PC-9 (cell line): ENCODE data around the gene UBTD1. TPM values are rescaled to one million over a fixed set of nuclear protein-coding genes. Genes with fewer than 3 reads are reported as not detected.
"Not testable (repeated sequence)": the region's sequence is repeated elsewhere in the genome, so short reads cannot be mapped to it uniquely, and the experiment has no call there.

ENCODE experiments used
- BruUV-seq: library from RNA; stranded (reverse); fragments of 400-500 nt; replicated peaks from 2 replicates; lab custom pipeline; 2021; lab: Mats Ljungman, UMichigan
- CTCF ChIA-PET: fragments of 300-600 bp; sonication (Branson Sonifier 250); formaldehyde crosslinking; loops from one replicate; lab custom pipeline; 2022; ENCODE audit warnings: antibody characterized with exemption; lab: Charles Lee
- POLR2A ChIA-PET: fragments of 300-600 bp; sonication (Branson Sonifier 250); formaldehyde crosslinking; loops from one replicate; lab custom pipeline; 2022; ENCODE audit warnings: antibody characterized with exemption; ENCODE audit not compliant: unreplicated experiment; lab: Charles Lee
- DNase-seq, 2 experiments: peaks; one replicate each; pipeline versions ENCODE4 v3.0.0 to v3.0.0-alpha.2; 2015 to 2022; ENCODE audit warnings: mixed read lengths in 1 of 2
- H2AFZ ChIP-seq: fragments of 200-600 bp; sonication (generic); 2 replicates; pipeline ENCODE4 v1.8.1; 2017; ENCODE audit warnings: antibody characterized with exemption
- H3F3A ChIP-seq: fragments of 200-600 bp; sonication (generic); 2 replicates; pipeline ENCODE4 v1.8.1; 2017; ENCODE audit warnings: antibody characterized with exemption, mild to moderate bottlenecking, low read depth; ENCODE audit not compliant: insufficient read depth
- H3K27ac ChIP-seq: fragments of 200-600 bp; sonication (generic); 2 replicates; pipeline ENCODE4 v1.6.1; 2016; ENCODE audit warnings: mixed run types
- H3K27me3 ChIP-seq: fragments of 200-600 bp; sonication (generic); 2 replicates; pipeline ENCODE4 v1.6.1; 2016; ENCODE audit warnings: low read depth, mixed run types; ENCODE audit not compliant: insufficient read depth
- H3K36me3 ChIP-seq: fragments of 200-600 bp; sonication (generic); 2 replicates; pipeline ENCODE4 v1.6.1; 2016; ENCODE audit warnings: low read depth, mixed run types
- H3K4me1 ChIP-seq: fragments of 200-600 bp; sonication (generic); replicated peaks from 2 replicates; pipeline ENCODE4 v1.6.1; 2016; ENCODE audit warnings: mixed run types; ENCODE audit not compliant: insufficient read depth
- H3K4me2 ChIP-seq: fragments of 200-600 bp; sonication (generic); 2 replicates; pipeline ENCODE4 v1.6.1; 2017; ENCODE audit warnings: mixed run types
- H3K4me3 ChIP-seq: fragments of 200-600 bp; sonication (generic); 2 replicates; pipeline ENCODE4 v1.6.1; 2016; ENCODE audit warnings: mixed run types
- H3K79me2 ChIP-seq: fragments of 200-600 bp; sonication (generic); 2 replicates; pipeline ENCODE4 v1.6.1; 2017; ENCODE audit warnings: low read depth, mixed run types
- H3K9me2 ChIP-seq: fragments of 200-600 bp; sonication (generic); 2 replicates; pipeline ENCODE4 v1.8.1; 2017; ENCODE audit warnings: mild to moderate bottlenecking; ENCODE audit not compliant: insufficient read depth
- H3K9me3 ChIP-seq: fragments of 200-600 bp; sonication (generic); 2 replicates; pipeline ENCODE4 v1.8.1; 2016; ENCODE audit warnings: low read depth; ENCODE audit not compliant: insufficient read depth
- H4K20me1 ChIP-seq: fragments of 200-600 bp; sonication (generic); 2 replicates; pipeline ENCODE4 v1.8.1; 2017; ENCODE audit not compliant: insufficient read depth
- EZH2 ChIP-seq: fragments of 200-600 bp; sonication (generic); IDR thresholded peaks from 2 replicates; pipeline ENCODE4 v1.8.0; 2017; ENCODE audit warnings: antibody characterized with exemption, low read depth
- intact Hi-C: fragments of 100-400 bp; cut with micrococcal nuclease; formaldehyde crosslinking; loops from one replicate; pipeline ENCODE4 v1.10.0; 2022; ENCODE audit not compliant: unreplicated experiment
- total RNA-seq: library from RNA; stranded (reverse); gene quantifications from 2 replicates; pipeline ENCODE4 v1.2.3, GENCODE V29; 2021
- TF ChIP-seq, protein P1 (sequence below): fragments of 200-600 bp; sonication (generic); conservative IDR thresholded peaks from 2 replicates; pipeline ENCODE4 v1.6.1; 2017; ENCODE audit warnings: mixed run types, antibody characterized with exemption, mild to moderate bottlenecking, moderate library complexity

The UBTD1 gene
- total RNA-seq, 1 experiment from 2014 or later: 17.1 TPM

DNA sequence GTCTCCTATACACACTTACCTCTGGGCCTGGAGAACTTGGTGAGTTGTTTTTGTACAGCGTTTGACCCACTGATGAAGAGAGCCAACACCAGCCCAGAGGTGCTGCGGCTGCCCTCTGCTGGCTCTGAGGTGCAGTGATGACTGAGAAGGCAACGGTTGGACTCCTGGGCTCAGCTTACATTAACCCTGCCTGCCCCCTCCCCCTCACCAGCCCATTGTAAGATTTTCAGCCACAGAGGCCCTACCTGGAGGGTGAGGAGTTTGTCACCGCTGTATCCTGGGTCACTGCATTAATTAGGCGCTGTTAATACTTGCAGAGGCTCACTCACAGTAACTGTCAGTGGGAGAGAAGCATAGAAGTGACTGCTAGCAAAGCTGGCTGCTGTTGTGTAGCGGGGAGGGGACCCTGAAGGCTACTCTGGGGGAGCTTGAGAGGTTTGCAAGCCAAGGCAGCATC is 54.9 kb downstream of the UBTD1 start:
- Histone ChIP-seq H3K79me2 (no peaks in the 10 kb centered on the region), H3K4me3 (no peak overlapping the region), H3K9me3 (no peaks in the 10 kb centered on the region), H3K9me2 (no peaks in the 10 kb centered on the region), H4K20me1 (no peaks in the 10 kb centered on the region), H3K4me2 (no peak overlapping the region), H3F3A (no peaks in the 10 kb centered on the region), H2AFZ (no peak overlapping the region), H3K27ac (no peak overlapping the region), H3K4me1 (no peaks in the 10 kb centered on the region), H3K36me3 (no peaks in the 10 kb centered on the region), H3K27me3 (no peaks in the 10 kb centered on the region)
- peak in 1 of 2 experiments; percentile 42 for DNase-seq
- intact Hi-C loops: loop anchor here (1.0 to 10.0 kb wide), 2 partner anchors 61 to 90 kb away; no protein-coding TSS in a partner anchor
- ChIA-PET POLR2A (interaction anchor here (0.6 kb wide), 1 partner anchor 21 kb away, joined by 5 read pairs; no protein-coding TSS in a partner anchor), CTCF (interaction anchor here (0.7 to 1.3 kb wide), 3 partner anchors 11 to 43 kb away, joined by 3 read pairs; no protein-coding TSS in a partner anchor)
- TF ChIP-seq, protein P1, sequence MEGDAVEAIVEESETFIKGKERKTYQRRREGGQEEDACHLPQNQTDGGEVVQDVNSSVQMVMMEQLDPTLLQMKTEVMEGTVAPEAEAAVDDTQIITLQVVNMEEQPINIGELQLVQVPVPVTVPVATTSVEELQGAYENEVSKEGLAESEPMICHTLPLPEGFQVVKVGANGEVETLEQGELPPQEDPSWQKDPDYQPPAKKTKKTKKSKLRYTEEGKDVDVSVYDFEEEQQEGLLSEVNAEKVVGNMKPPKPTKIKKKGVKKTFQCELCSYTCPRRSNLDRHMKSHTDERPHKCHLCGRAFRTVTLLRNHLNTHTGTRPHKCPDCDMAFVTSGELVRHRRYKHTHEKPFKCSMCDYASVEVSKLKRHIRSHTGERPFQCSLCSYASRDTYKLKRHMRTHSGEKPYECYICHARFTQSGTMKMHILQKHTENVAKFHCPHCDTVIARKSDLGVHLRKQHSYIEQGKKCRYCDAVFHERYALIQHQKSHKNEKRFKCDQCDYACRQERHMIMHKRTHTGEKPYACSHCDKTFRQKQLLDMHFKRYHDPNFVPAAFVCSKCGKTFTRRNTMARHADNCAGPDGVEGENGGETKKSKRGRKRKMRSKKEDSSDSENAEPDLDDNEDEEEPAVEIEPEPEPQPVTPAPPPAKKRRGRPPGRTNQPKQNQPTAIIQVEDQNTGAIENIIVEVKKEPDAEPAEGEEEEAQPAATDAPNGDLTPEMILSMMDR: peak; percentile 61
- TF ChIP-seq EZH2: no peak
- no TSS peak for BruUV-seq

DNA sequence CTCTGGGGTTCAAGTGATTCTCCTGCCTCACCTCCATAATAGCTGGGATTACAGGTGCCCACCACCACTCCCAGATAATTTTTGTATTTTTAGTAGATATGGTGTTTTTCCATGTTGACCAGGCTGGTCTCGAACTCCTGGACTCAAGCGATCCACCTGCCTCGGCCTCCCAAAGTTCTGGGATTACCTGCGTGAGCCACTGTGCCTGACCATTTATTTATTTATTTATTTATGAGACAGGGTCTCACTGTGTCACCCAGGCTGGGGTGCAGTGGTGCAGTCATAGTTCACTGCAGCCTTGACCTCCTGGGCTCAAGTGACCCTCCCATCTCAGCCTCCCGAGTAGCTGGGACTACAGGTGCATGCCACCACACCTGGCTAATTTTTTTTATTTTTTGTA is 55.6 kb downstream of the UBTD1 start:
- intact Hi-C loops: loop anchor here (10.0 kb wide), 1 partner anchor 60 kb away; no protein-coding TSS in a partner anchor
- DNase-seq, H3K9me2 ChIP-seq, H3K27me3 ChIP-seq, H3F3A ChIP-seq, BruUV-seq, H3K4me1 ChIP-seq, H3K79me2 ChIP-seq, H3K4me2 ChIP-seq, H2AFZ ChIP-seq, H3K36me3 ChIP-seq, H3K27ac ChIP-seq, H3K9me3 ChIP-seq, H4K20me1 ChIP-seq, H3K4me3 ChIP-seq, POLR2A ChIA-PET: not testable (repeated sequence)
- CTCF ChIA-PET: interaction anchor here (0.6 to 1.3 kb wide), 4 partner anchors 11 to 84 kb away, joined by 3 to 5 read pairs (median 3); no protein-coding TSS in a partner anchor

DNA sequence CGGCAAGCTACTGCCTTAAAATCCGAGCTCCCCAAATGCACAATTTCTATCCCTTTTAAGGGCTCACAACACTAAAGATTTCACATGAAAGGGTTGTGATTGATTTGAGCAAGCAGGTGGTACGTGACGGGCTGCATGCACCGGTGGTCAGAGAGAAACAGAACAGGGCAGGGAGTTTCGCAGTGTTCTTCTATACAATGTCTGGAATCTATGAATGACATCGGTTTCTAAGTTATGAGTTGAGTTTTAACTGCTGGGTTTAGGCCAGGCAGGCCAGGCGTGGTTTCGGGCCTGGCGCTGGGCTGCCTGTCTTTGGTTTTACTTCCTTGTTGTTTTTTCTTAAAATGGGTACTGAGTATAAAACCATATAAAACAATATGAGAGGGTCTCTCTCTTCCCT is 56.8 kb downstream of the UBTD1 start:
- intact Hi-C loops: loop anchor here (10.0 kb wide), 1 partner anchor 59 kb away; no protein-coding TSS in a partner anchor
- H4K20me1 ChIP-seq, H3K27me3 ChIP-seq, H3F3A ChIP-seq, POLR2A ChIA-PET, H3K9me3 ChIP-seq, DNase-seq, H3K79me2 ChIP-seq, H3K9me2 ChIP-seq, H3K27ac ChIP-seq, H3K4me1 ChIP-seq, H3K4me2 ChIP-seq, CTCF ChIA-PET, H3K36me3 ChIP-seq, BruUV-seq, H3K4me3 ChIP-seq, H2AFZ ChIP-seq: not testable (repeated sequence)

DNA sequence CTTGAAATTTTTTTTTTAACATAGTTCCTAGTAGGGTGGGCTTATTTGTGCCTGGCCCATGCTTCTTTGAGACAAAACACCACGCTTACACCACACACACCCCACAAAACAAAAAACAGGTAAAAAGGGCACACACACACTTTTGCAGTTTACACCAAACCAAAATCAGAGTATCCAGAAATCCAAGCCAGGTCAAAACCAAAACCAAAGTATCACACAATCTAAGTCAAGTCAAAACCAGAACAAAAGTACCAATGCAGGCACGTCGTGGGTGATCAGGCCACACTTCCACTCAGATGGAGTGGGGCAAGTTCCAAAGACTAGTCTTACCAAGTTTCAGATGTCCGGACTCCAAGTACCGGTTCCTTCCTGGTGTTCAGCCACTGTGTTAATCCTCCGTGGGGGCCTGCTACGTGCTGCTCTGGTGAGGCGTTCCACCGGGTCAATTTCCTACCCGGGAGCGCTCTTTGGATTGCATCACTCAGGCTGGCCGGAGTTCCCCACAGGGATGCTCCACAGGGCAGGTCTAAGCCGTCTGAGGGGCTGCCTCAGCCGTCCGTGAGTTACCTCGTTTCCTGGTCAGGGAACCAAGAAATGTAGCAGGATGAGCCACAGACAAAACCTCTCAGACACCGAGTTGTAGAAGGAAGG is 62.1 kb downstream of the UBTD1 start:
- H3K9me2 ChIP-seq, H3K4me1 ChIP-seq, H3K4me2 ChIP-seq, BruUV-seq, H3K36me3 ChIP-seq, POLR2A ChIA-PET, H3K4me3 ChIP-seq, H4K20me1 ChIP-seq, H3K79me2 ChIP-seq, H3K27ac ChIP-seq, CTCF ChIA-PET, DNase-seq, H3K9me3 ChIP-seq, H3K27me3 ChIP-seq, intact Hi-C loops, H2AFZ ChIP-seq, H3F3A ChIP-seq: not testable (repeated sequence)

DNA sequence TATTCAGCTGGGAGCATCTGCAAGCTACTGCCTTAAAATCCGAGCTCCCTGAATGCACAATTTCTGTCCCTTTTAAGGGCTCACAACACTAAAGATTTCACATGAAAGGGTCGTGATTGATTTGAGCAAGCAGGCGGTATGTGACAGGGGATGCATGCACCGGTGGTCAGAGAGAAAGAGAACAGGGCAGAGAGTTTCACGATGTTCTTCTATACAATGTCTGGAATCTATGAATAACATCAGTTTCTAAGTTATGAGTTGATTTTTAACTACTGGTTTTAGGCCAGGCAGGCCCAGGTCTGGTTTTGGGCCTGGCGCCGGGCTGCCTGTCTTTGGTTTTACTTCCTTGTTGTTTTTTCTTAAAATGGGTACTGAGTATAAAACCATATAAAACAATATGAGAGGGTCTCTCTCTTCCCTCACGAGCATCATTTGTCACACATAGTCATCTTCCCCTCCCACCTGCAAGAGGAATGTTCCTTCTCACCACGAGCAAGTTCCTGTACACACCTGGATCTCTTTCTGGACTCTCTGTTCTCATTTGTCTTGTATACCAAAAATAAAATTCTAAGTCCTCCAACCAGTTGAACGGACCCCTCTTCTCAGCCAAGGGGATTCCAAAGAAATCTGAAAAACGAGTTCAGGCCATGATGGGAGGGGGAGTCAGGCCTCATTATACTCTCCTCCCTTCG is 62.8 kb downstream of the UBTD1 start:
- H3K27me3 ChIP-seq, H3F3A ChIP-seq, CTCF ChIA-PET, H3K4me3 ChIP-seq, H2AFZ ChIP-seq, H3K36me3 ChIP-seq, DNase-seq, H3K9me3 ChIP-seq, POLR2A ChIA-PET, H3K9me2 ChIP-seq, H4K20me1 ChIP-seq, H3K4me2 ChIP-seq, BruUV-seq, intact Hi-C loops, H3K79me2 ChIP-seq, H3K27ac ChIP-seq: not testable (repeated sequence)
- H3K4me1 ChIP-seq: peaks cover 17% of the 10 kb centered on the region

DNA sequence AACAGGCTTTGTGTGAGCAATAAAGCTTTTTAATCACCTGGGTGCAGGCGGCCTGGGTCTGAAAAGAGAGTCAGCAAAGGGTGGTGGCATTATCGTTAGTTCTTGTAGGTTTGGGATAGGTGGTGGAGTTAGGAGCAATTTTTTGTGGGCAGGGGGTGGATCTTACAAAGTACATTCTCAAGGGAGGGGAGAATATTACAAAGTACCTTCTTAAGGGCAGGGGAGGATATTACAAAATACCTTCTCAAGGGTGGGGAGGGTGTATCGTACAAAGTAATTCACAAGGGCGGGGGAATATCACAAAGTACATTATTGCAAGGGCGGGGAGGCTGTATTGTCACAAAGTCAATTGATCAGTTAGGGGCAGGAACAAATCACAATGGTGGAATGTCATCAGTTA is 63.6 kb downstream of the UBTD1 start:
- CTCF ChIA-PET: not testable (repeated sequence)

More for the DNA sequence above, 63.6 kb downstream of the UBTD1 start:
- H3K4me2 ChIP-seq, H3F3A ChIP-seq, H3K27ac ChIP-seq, H3K79me2 ChIP-seq, H3K9me2 ChIP-seq, H3K4me3 ChIP-seq, intact Hi-C loops, H3K9me3 ChIP-seq, BruUV-seq, POLR2A ChIA-PET, H4K20me1 ChIP-seq, H3K27me3 ChIP-seq, H3K36me3 ChIP-seq, H2AFZ ChIP-seq, DNase-seq: not testable (repeated sequence)
- peaks cover 23% of the 10 kb centered on the region for H3K4me1 ChIP-seq
